Measurements from ENCODE around the gene HSD17B12.

HSD17B12 gene

GRCh38 chr11:43872995-43873394 is 192.5 kb downstream of the HSD17B12 start:
- H3K27me3 ChIP-seq (ENCODE audit: control insufficient read depth, insufficient read depth, low read length) = no peaks in the 10 kb centered on the region

DNA sequence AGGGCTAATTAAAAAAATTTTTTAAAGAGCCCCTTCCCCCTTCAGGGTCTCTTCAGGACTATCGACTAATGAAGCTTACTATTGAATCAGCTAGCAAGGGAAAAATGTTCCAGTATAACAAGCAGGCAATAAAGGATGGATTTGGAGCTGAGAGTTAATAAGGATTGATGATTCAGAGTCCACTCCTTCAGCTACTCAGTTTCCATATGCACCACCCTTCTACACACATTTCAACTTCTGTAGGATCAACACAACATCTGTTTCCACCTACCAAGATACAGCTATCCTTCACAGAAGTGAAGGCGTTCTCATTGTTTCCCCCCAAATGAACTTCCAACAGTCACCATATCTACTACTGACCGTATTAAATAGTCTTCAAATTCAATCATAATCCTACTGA is 193.5 kb downstream of the HSD17B12 start:
- no peak overlapping the region for H2AFZ ChIP-seq
- no peaks in the 10 kb centered on the region for H3K36me3 ChIP-seq (ENCODE audit: control insufficient read depth, insufficient read depth, low read length)
- no peaks in the 10 kb centered on the region for H3K9me3 ChIP-seq (ENCODE audit: control insufficient read depth, low read length)
- no peak overlapping the region for H3K9ac ChIP-seq
- H3K4me2 ChIP-seq (ENCODE audit: low read length) = no peak overlapping the region
- H3K4me1 ChIP-seq = no peaks in the 10 kb centered on the region
- H3K27me3 ChIP-seq (ENCODE audit: control insufficient read depth, insufficient read depth, low read length) = no peaks in the 10 kb centered on the region
- H3K27ac ChIP-seq = no peak overlapping the region
- no peak for TF ChIP-seq CTCF (IDR thresholded peaks at IDR 0.05)
- no peak overlapping the region for H3K4me3 ChIP-seq (ENCODE audit: low read depth, low read length)
- no peaks in the 10 kb centered on the region for H3K79me2 ChIP-seq

More at GRCh38 chr11:43872995-43873394, 192.5 kb downstream of the HSD17B12 start:
- H3K36me3 ChIP-seq (ENCODE audit: control insufficient read depth, insufficient read depth, low read length) = no peaks in the 10 kb centered on the region
- no peaks in the 10 kb centered on the region for H3K79me2 ChIP-seq
- no peaks in the 10 kb centered on the region for H3K4me1 ChIP-seq
- H3K4me3 ChIP-seq (ENCODE audit: low read depth, low read length) = no peak overlapping the region
- H3K9ac ChIP-seq = no peak overlapping the region
- no peaks in the 10 kb centered on the region for H3K9me3 ChIP-seq (ENCODE audit: control insufficient read depth, low read length)
- no peak overlapping the region for H3K4me2 ChIP-seq (ENCODE audit: low read length)
- no peak overlapping the region for H3K27ac ChIP-seq
- no peak for TF ChIP-seq CTCF (IDR thresholded peaks at IDR 0.05)
- H2AFZ ChIP-seq = no peak overlapping the region

- no peaks in the 10 kb centered on the region for H3K9me3 ChIP-seq (ENCODE audit: control insufficient read depth, low read length)
- no peak for TF ChIP-seq CTCF (IDR thresholded peaks at IDR 0.05)
- no peak overlapping the region for H3K9ac ChIP-seq
- no peaks in the 10 kb centered on the region for H3K79me2 ChIP-seq
- H3K36me3 ChIP-seq (ENCODE audit: control insufficient read depth, insufficient read depth, low read length) = no peaks in the 10 kb centered on the region
- no peak overlapping the region for H3K4me2 ChIP-seq (ENCODE audit: low read length)
- H3K4me3 ChIP-seq (ENCODE audit: low read depth, low read length) = no peak overlapping the region
- no peaks in the 10 kb centered on the region for H3K4me1 ChIP-seq
- H3K27me3 ChIP-seq (ENCODE audit: control insufficient read depth, insufficient read depth, low read length) = no peaks in the 10 kb centered on the region
- H2AFZ ChIP-seq = no peak overlapping the region
- H3K27ac ChIP-seq = no peak overlapping the region
These were observed 194.2 kb downstream of the HSD17B12 start for GRCh38 chr11:43874738-43875137.

GRCh38 chr11:43879789-43880639 is 199.5 kb downstream of the HSD17B12 start:
- Histone ChIP-seq H3K9ac (no peak overlapping the region), H3K27me3 (ENCODE audit: control insufficient read depth, insufficient read depth, low read length) (no peaks in the 10 kb centered on the region), H3K4me1 (no peaks in the 10 kb centered on the region), H3K79me2 (no peaks in the 10 kb centered on the region), H3K27ac (peak overlapping the region; percentile 32), H2AFZ (peak overlapping the region; percentile 99), H3K36me3 (ENCODE audit: control insufficient read depth, insufficient read depth, low read length) (no peaks in the 10 kb centered on the region), H3K4me3 (ENCODE audit: low read depth, low read length) (peak overlapping the region; percentile 90), H3K4me2 (ENCODE audit: low read length) (peak overlapping the region; percentile 65), H3K9me3 (ENCODE audit: control insufficient read depth, low read length) (no peaks in the 10 kb centered on the region)
- TF ChIP-seq CTCF (IDR thresholded peaks at IDR 0.05) = no peak
